Esophagus muscularis mucosa (tissue), 4 donors: ENCODE data around the gene UBTD2.

Experiments used
- CTCF ChIP-seq, 3 experiments: fragments of 200-600 bp in 2 of 3; fragments of 450-650 bp in 1 of 3; sonication (generic) in 2 of 3; IDR thresholded peaks; one replicate each; pipeline ENCODE4 v1.5.1; 2017 to 2019; ENCODE audit warnings: antibody characterized with exemption in 3 of 3, mild to moderate bottlenecking in 2 of 3, moderate library complexity in 1 of 3
- EP300 ChIP-seq: sonication (generic); formaldehyde crosslinking; IDR thresholded peaks from one replicate; pipeline ENCODE4 v1.6.1; 2017; ENCODE audit warnings: antibody characterized with exemption
- POLR2A ChIP-seq: fragments of 450-650 bp; IDR thresholded peaks from one replicate; pipeline ENCODE4 v1.6.1; 2017; ENCODE audit warnings: antibody characterized with exemption, moderate library complexity, mild to moderate bottlenecking, low read depth
- POLR2AphosphoS5 ChIP-seq, 2 donors: sonication (generic); formaldehyde crosslinking; IDR thresholded peaks; one replicate each; pipeline ENCODE4 v1.6.1; 2017; ENCODE audit warnings: antibody characterized with exemption in 2 of 2

- TF ChIP-seq CTCF (IDR thresholded peaks at IDR 0.05) (peak; percentile 89 to 95 (median 90)), POLR2A (no peak), EP300 (no peak), POLR2AphosphoS5 (IDR thresholded peaks at IDR 0.05) (peak; percentile 65 to 66)
Measured at GRCh38 chr5:172188033-172188892, 95.3 kb downstream of the UBTD2 start, which contains the start of gene STK10.
